Measurements from ENCODE around the gene FBXW5.

DNA sequence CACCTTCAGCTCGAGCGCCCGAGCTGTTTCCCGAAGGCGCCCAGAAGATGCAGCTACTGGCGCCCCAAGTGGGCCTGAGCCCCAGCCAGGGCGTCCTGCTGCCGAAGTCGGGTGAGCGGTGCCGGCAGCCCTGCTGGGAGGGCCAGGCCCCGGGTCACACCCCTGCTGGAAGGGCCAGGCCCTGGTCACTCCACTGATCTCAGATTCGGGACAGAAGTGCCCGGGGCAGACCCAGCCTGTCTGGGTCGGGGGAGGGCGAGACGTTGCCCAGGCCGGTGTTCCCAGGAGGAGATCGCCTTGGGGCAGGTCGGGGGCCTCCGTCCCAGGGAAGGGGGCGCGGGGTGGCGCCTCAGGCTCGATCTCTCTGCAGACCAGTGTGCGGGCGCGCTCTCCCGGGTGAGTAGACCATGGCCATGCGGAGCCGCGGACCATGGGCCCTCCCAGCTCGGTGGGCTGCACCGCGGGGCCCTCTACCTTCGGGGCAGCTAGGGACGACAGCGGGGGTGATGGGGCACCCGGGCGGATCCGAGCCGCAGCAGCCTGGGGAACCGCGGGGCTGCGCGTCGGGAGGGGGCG is 40.6 kb upstream of the FBXW5 start:
- TF ChIP-seq, protein P1, sequence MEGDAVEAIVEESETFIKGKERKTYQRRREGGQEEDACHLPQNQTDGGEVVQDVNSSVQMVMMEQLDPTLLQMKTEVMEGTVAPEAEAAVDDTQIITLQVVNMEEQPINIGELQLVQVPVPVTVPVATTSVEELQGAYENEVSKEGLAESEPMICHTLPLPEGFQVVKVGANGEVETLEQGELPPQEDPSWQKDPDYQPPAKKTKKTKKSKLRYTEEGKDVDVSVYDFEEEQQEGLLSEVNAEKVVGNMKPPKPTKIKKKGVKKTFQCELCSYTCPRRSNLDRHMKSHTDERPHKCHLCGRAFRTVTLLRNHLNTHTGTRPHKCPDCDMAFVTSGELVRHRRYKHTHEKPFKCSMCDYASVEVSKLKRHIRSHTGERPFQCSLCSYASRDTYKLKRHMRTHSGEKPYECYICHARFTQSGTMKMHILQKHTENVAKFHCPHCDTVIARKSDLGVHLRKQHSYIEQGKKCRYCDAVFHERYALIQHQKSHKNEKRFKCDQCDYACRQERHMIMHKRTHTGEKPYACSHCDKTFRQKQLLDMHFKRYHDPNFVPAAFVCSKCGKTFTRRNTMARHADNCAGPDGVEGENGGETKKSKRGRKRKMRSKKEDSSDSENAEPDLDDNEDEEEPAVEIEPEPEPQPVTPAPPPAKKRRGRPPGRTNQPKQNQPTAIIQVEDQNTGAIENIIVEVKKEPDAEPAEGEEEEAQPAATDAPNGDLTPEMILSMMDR (IDR thresholded peaks at IDR 0.05), result no peak
- TF ChIP-seq POLR2A (IDR thresholded peaks at IDR 0.05), result no peak

All from uterus (tissue), 2 donors.